H1 (cell line): Measurements from ENCODE around the gene XPO6. TPM values are rescaled to one million over a fixed set of nuclear protein-coding genes. Genes with fewer than 3 reads are reported as not detected.

Experiments used
- CHD1 ChIP-seq: IDR thresholded peaks from 2 replicates; pipeline ENCODE4 v1.6.1; 2012; ENCODE audit warnings: low read depth, low read length, improper control_type of control experiment
- CHD7 ChIP-seq: fragments of 300-600 bp; sonication (generic); IDR thresholded peaks from 2 replicates; pipeline ENCODE4 v1.7.1; 2012; ENCODE audit warnings: low read length, moderate library complexity, mild to moderate bottlenecking, inconsistent platforms; ENCODE audit not compliant: insufficient replicate concordance
- EP300 ChIP-seq, 2 experiments: IDR thresholded peaks; 1 replicate in 1 of 2; 2 replicates in 1 of 2; pipeline ENCODE4 v1.6.1; 2011 to 2012; ENCODE audit warnings: low read depth in 2 of 2, low read length in 2 of 2, mild to moderate bottlenecking in 2 of 2, borderline replicate concordance in 1 of 2, inconsistent platforms in 1 of 2, moderate library complexity in 1 of 2
- JUND ChIP-seq: IDR thresholded peaks from 2 replicates; pipeline ENCODE4 v1.6.1; 2011; ENCODE audit warnings: mild to moderate bottlenecking, improper control_type of control experiment, low read length
- KDM5A ChIP-seq: fragments of 200-600 bp; IDR thresholded peaks from 2 replicates; pipeline ENCODE4 v1.7.1; 2012; ENCODE audit warnings: mild to moderate bottlenecking, low read length, inconsistent platforms, mixed read lengths
- RFX5 ChIP-seq: IDR thresholded peaks from 2 replicates; pipeline ENCODE4 v1.6.1; 2011; ENCODE audit warnings: low read depth, low read length, improper control_type of control experiment, borderline replicate concordance
- SAP30 ChIP-seq: fragments of 300-600 bp; sonication (generic); IDR thresholded peaks from 2 replicates; pipeline ENCODE4 v1.7.1; 2012; ENCODE audit warnings: low read length, moderate library complexity, mild to moderate bottlenecking, inconsistent platforms; ENCODE audit not compliant: insufficient read depth, insufficient replicate concordance
- USF2 ChIP-seq: IDR thresholded peaks from 2 replicates; pipeline ENCODE4 v1.6.1; 2011; ENCODE audit warnings: low read length, improper control_type of control experiment
- polyA plus RNA-seq, 7 experiments: library from polyadenylated mRNA; depleted of rRNA in 3 of 7; stranded (reverse) in 5 of 7; unstranded in 2 of 7; fragments of >200 nt in 5 of 7; fragments of 200-250 nt in 2 of 7; gene quantifications; 1 replicate in 5 of 7; 2 replicates in 1 of 7; 4 replicates in 1 of 7; pipeline versions ENCODE4 v1.2.1 to v1.2.3, GENCODE V29; 2011 to 2013; ENCODE audit warnings: missing spikeins in 2 of 7, mixed read lengths in 2 of 7
- total RNA-seq: library from RNA; stranded (reverse); fragmentation: NEBNext Ultra II Directional; extraction: Animal tissue kit (Norgen Biotek cat#: 25700); gene quantifications from 2 replicates; pipeline ENCODE4 v1.2.1, GENCODE V29; 2021

Gene XPO6
- total and polyA plus RNA-seq, 2 of the 8 experiments (the other 6 are each of a cell fraction or from before 2014, with no cell fraction given): 152 to 254 TPM

GRCh38 chr16:28140788-28141618 is 70.8 kb downstream of the XPO6 start (continued):
- TF ChIP-seq USF2 (no peak), KDM5A (no peak), RFX5 (no peak), CHD1 (no peak), EP300 (IDR thresholded peaks at IDR 0.05; ENCODE audit: borderline replicate concordance in 1 of 2, low read depth in 2 of 2, low read length in 2 of 2) (no peak), CHD7 (no peak), SAP30 (no peak), JUND (no peak)
